ENCODE measurements around the gene PDGFC. TPM values are rescaled to one million over a fixed set of nuclear protein-coding genes. Genes with fewer than 3 reads are reported as not detected.

PDGFC gene, protein sequence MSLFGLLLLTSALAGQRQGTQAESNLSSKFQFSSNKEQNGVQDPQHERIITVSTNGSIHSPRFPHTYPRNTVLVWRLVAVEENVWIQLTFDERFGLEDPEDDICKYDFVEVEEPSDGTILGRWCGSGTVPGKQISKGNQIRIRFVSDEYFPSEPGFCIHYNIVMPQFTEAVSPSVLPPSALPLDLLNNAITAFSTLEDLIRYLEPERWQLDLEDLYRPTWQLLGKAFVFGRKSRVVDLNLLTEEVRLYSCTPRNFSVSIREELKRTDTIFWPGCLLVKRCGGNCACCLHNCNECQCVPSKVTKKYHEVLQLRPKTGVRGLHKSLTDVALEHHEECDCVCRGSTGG
- 11.3 TPM for total RNA-seq (2013)
- polyA plus RNA-seq: 1 to 10 TPM; 2.5 to 5.0 (median 4.9) TPM
- polyA minus RNA-seq: 4.7 and 6.4 TPM in 2 replicates
- 14.5 to 49.3 (median 20.6) reads per million in 11 experiments for total RNA-seq

DNA sequence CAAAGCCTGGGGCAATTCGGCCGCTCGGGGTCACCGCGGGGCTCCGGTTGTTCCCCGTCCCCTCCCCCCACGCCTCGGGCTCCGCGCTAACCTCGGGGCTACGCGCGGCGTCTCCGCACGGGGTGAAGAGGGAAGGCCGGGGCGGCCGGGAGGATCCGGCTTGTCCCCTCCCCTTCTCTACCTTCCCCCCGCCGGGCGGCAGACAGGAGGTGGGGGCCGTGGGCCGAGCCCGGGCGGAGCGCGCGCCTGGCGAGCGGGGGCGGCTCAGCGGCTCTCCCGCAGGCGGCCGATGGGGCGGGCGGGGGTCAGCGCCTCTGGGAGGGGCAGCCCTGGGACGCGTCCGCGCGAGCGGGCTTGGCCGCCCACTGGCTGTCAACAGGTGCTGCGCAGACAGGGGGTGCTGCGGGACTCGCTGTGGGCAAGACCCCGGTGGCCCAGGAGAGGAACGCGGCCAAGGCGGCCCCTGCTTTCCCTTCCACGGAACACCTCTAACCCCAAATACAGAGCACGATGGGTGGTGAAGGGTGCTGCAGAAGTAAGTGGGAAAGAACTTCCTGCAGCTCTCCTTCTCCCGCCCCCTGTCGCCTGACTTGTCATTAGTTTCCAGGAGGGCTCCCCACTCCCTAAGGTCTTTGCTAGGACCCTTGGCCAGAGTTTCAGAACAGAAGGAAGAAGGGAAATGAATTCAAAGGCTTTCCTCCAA lies at the start of gene PDGFC:
Gene PDGFC (minus strand): TSS at position 124 of the 703 bp plus-strand sequence. CDS start 896 bp downstream, outside the sequence.
- no peaks in the 10 kb centered on the region for H3K9me3 Mint-ChIP-seq
- Histone ChIP-seq H3K4me2 (replicated peaks; ENCODE audit: extremely low read depth, low read length, poor library complexity, severe bottlenecking) (peak within 1 kb of the TSS; percentile 81), H2AFZ (ENCODE audit: insufficient read depth, low read depth, low read length, poor library complexity, severe bottlenecking) (peak within 1 kb of the TSS; percentile 74), H3K9me3 (replicated peaks in 1 of 2; ENCODE audit: control insufficient read depth in 1 of 2, insufficient read depth in 1 of 2, low read length in 2 of 2) (no peaks in the 10 kb centered on the region), H3K27me3 (ENCODE audit: control insufficient read depth in 2 of 2, insufficient read depth in 2 of 2, low read length in 2 of 2) (no peaks in the 10 kb centered on the region), H3K4me3 (replicated peaks in 1 of 3; ENCODE audit: low read depth in 2 of 3, low read length in 3 of 3) (peak within 1 kb of the TSS; percentile 72 to 81 (median 80)), H3K4me1 (ENCODE audit: control insufficient read depth in 1 of 2, insufficient read depth in 2 of 2, low read length in 2 of 2) (peaks cover 46 to 50% of the 10 kb centered on the region in 2 donors), H4K20me1 (ENCODE audit: insufficient read depth, low read length) (no peaks in the 10 kb centered on the region), H3K79me2 (ENCODE audit: insufficient read depth, low read length) (no peaks in the 10 kb centered on the region), H3K27ac (ENCODE audit: low read depth in 1 of 2, low read length in 2 of 2) (peak within 1 kb of the TSS; percentile 43 to 70), H3K36me3 (replicated peaks in 1 of 2; ENCODE audit: control insufficient read depth in 1 of 2, insufficient read depth in 2 of 2, low read length in 2 of 2) (no peaks in the 10 kb centered on the region), H3K9ac (ENCODE audit: insufficient read depth, low read length, poor library complexity, severe bottlenecking) (peak within 1 kb of the TSS; percentile 68)
- TF ChIP-seq, protein P1, sequence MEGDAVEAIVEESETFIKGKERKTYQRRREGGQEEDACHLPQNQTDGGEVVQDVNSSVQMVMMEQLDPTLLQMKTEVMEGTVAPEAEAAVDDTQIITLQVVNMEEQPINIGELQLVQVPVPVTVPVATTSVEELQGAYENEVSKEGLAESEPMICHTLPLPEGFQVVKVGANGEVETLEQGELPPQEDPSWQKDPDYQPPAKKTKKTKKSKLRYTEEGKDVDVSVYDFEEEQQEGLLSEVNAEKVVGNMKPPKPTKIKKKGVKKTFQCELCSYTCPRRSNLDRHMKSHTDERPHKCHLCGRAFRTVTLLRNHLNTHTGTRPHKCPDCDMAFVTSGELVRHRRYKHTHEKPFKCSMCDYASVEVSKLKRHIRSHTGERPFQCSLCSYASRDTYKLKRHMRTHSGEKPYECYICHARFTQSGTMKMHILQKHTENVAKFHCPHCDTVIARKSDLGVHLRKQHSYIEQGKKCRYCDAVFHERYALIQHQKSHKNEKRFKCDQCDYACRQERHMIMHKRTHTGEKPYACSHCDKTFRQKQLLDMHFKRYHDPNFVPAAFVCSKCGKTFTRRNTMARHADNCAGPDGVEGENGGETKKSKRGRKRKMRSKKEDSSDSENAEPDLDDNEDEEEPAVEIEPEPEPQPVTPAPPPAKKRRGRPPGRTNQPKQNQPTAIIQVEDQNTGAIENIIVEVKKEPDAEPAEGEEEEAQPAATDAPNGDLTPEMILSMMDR (IDR thresholded peaks at IDR 0.05): peak; percentile 46
- peak within 1 kb of the TSS; percentile 92 to 96 for H3K4me3 Mint-ChIP-seq
- H3K4me1 Mint-ChIP-seq: peaks cover 51% of the 10 kb centered on the region
- peak; percentile 57 to 60 (median 58) for DNase-seq
- H3K36me3 Mint-ChIP-seq: no peaks in the 10 kb centered on the region
- WGBS (ENCODE audit: insufficient coverage): under 1% methylated on average over 45 of the region's 60 CpGs
- H3K27ac Mint-ChIP-seq: peak within 1 kb of the TSS; percentile 73 to 91 (median 89)
- intact Hi-C loops (cut with micrococcal nuclease): loop anchor here in 1 of 2 donors (5.0 to 10.0 kb wide), 2 partner anchors 455 to 1007 kb away; no protein-coding TSS in a partner anchor
- peaks cover 0 to 4% (median 1%) of the 10 kb centered on the region in 3 donors for H3K27me3 Mint-ChIP-seq (ENCODE audit: low read depth in 3 of 3)

DNA sequence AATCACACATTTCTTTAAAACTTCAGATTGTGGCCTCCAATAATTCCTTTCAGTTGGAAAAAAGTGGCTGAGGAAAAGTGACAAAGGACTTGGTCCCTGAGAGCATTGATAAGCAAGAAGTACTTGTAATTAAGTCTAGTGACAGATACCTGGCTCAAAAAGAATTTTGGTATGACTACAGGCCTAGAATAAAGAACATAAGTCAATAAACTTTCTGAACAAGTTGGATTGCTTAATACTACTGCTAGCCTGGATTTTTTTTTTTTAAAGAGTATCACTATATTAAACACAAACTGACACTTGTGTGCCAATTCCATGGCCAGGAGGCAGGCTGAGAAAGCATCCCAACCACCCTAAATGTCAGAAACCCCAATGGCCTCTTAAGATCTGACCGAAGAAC lies 49.3 kb upstream of the PDGFC start:
- no peak overlapping the region for H3K4me3 Mint-ChIP-seq
- Histone ChIP-seq H3K9ac (ENCODE audit: insufficient read depth, low read length, poor library complexity, severe bottlenecking) (no peak overlapping the region), H3K27me3 (ENCODE audit: control insufficient read depth in 2 of 2, insufficient read depth in 2 of 2, low read length in 2 of 2) (no peaks in the 10 kb centered on the region)

More for the DNA sequence above, 49.3 kb upstream of the PDGFC start:
- Histone ChIP-seq H3K27ac (ENCODE audit: low read depth in 1 of 2, low read length in 2 of 2) (no peak overlapping the region), H3K4me1 (ENCODE audit: control insufficient read depth in 1 of 2, insufficient read depth in 2 of 2, low read length in 2 of 2) (no peaks in the 10 kb centered on the region), H3K4me3 (replicated peaks in 1 of 3; ENCODE audit: low read depth in 2 of 3, low read length in 3 of 3) (no peak overlapping the region), H2AFZ (ENCODE audit: insufficient read depth, low read depth, low read length, poor library complexity, severe bottlenecking) (no peak overlapping the region), H3K4me2 (replicated peaks; ENCODE audit: extremely low read depth, low read length, poor library complexity, severe bottlenecking) (no peak overlapping the region), H3K79me2 (ENCODE audit: insufficient read depth, low read length) (no peaks in the 10 kb centered on the region), H4K20me1 (ENCODE audit: insufficient read depth, low read length) (no peaks in the 10 kb centered on the region), H3K9me3 (replicated peaks in 1 of 2; ENCODE audit: control insufficient read depth in 1 of 2, insufficient read depth in 1 of 2, low read length in 2 of 2) (no peaks in the 10 kb centered on the region), H3K36me3 (replicated peaks in 1 of 2; ENCODE audit: control insufficient read depth in 1 of 2, insufficient read depth in 2 of 2, low read length in 2 of 2) (no peaks in the 10 kb centered on the region)
- Mint-ChIP-seq H3K9me3 (peaks cover 0 to 1% (median 0%) of the 10 kb centered on the region in 7 donors), H3K4me1 (no peaks in the 10 kb centered on the region), H3K27me3 (ENCODE audit: low read depth in 3 of 3) (peaks cover 0 to 2% (median 0%) of the 10 kb centered on the region in 3 donors), H3K27ac (no peak overlapping the region), H3K36me3 (no peaks in the 10 kb centered on the region)
- WGBS (ENCODE audit: insufficient coverage): 100% methylated on average over 1 of the region's 1 CpG
- intact Hi-C loops (cut with micrococcal nuclease): no loop called here
- DNase-seq: no peak
- TF ChIP-seq, protein P1 (IDR thresholded peaks at IDR 0.05): no peak

All from CD14-positive monocyte (primary cell).